ENCODE data around the gene PIAS4. TPM values are rescaled to one million over a fixed set of nuclear protein-coding genes. Genes with fewer than 3 reads are reported as not detected.
"Not testable (repeated sequence)": the region's sequence is repeated elsewhere in the genome, so short reads cannot be mapped to it uniquely, and the experiment has no call there.

The PIAS4 gene
- total and polyA plus RNA-seq, 8 donors: 6.6 to 93.6 (median 16.1) TPM

- Histone ChIP-seq H3K4me3 (peak overlapping the region; percentile 18 to 100 (median 50)), H3K27me3 (no peaks in the 10 kb centered on the region)
Measured at GRCh38 chr19:3987619-3988371, 19.7 kb upstream of the PIAS4 start.

GRCh38 chr19:3990815-3991117, 16.8 kb upstream of the PIAS4 start:
- H3K4me1 ChIP-seq: peaks cover 13 to 31% (median 25%) of the 10 kb centered on the region in 4 donors
- intact Hi-C loops (cut with DNase I; ENCODE audit: low total_unique reads): no loop called here
- DNase-seq: no peak
- H3K4me3 ChIP-seq: no peak overlapping the region
- H3K27me3 ChIP-seq: no peaks in the 10 kb centered on the region
- 79 to 82% (median 80%) methylated on average over 3 of the region's 3 CpGs for WGBS, 5 donors
- TF ChIP-seq CTCF (IDR thresholded peaks at IDR 0.05) (no peak), POLR2A (IDR thresholded peaks at IDR 0.05) (no peak), EP300 (IDR thresholded peaks at IDR 0.05) (no peak), POLR2AphosphoS5 (IDR thresholded peaks at IDR 0.05) (no peak)
- no peak overlapping the region for H3K27ac ChIP-seq
- no peaks in the 10 kb centered on the region for H3K9me3 ChIP-seq
- no peaks in the 10 kb centered on the region for H3K36me3 ChIP-seq

More at GRCh38 chr19:3987619-3988371, 19.7 kb upstream of the PIAS4 start:
- Histone ChIP-seq H3K9me3 (no peaks in the 10 kb centered on the region), H3K4me1 (peaks cover 34 to 51% (median 46%) of the 10 kb centered on the region in 4 donors), H3K36me3 (peaks cover 16 to 17% (median 16%) of the 10 kb centered on the region in 4 donors), H3K27ac (peak overlapping the region in 4 of 5 donors; percentile 45 to 99 (median 78))
- TF ChIP-seq POLR2AphosphoS5 (IDR thresholded peaks at IDR 0.05): peak in 2 of 3 donors; percentile 55 to 59
- peak in 5 of 7 experiments; percentile 65 to 95 (median 84) for TF ChIP-seq CTCF (IDR thresholded peaks at IDR 0.05)
- TF ChIP-seq EP300 (IDR thresholded peaks at IDR 0.05): no peak
- intact Hi-C loops (cut with DNase I; ENCODE audit: low total_unique reads): loop anchor here (10.0 kb wide), 1 partner anchor 197 kb away; the partner anchor contains the start of genes ANKRD24 and SIRT6
- peak; percentile 93 to 96 for DNase-seq
- WGBS, 5 donors: 8 to 10% (median 9%) methylated on average over 30 of the region's 30 CpGs

GRCh38 chr19:3995607-3996006, 11.9 kb upstream of the PIAS4 start:
- Histone ChIP-seq H3K4me3 (no peak overlapping the region), H3K27me3 (no peaks in the 10 kb centered on the region), H3K4me1 (peaks cover 0 to 5% (median 0%) of the 10 kb centered on the region in 4 donors), H3K27ac (no peak overlapping the region), H3K9me3 (no peaks in the 10 kb centered on the region), H3K36me3 (no peaks in the 10 kb centered on the region)
- no peak for DNase-seq
- TF ChIP-seq EP300 (IDR thresholded peaks at IDR 0.05): no peak
- TF ChIP-seq POLR2A (IDR thresholded peaks at IDR 0.05): no peak
- no peak for TF ChIP-seq CTCF (IDR thresholded peaks at IDR 0.05)
- no peak for TF ChIP-seq POLR2AphosphoS5 (IDR thresholded peaks at IDR 0.05)
- intact Hi-C loops (cut with DNase I; ENCODE audit: low total_unique reads): no loop called here
- WGBS, 5 donors: 67 to 80% (median 75%) methylated on average over 6 of the region's 6 CpGs

GRCh38 chr19:3998667-3999412, 8.7 kb upstream of the PIAS4 start:
- intact Hi-C loops (cut with DNase I; ENCODE audit: low total_unique reads); H3K27ac ChIP-seq; H3K4me3 ChIP-seq; H3K36me3 ChIP-seq; H3K9me3 ChIP-seq; H3K4me1 ChIP-seq; H3K27me3 ChIP-seq; DNase-seq: not testable (repeated sequence)
- 81 to 85% (median 82%) methylated on average over 25 to 29 of the region's 29 CpGs for WGBS, 5 donors

- DNase-seq, H3K27me3 ChIP-seq, H3K27ac ChIP-seq, H3K9me3 ChIP-seq, H3K4me1 ChIP-seq, H3K4me3 ChIP-seq, H3K36me3 ChIP-seq: not testable (repeated sequence)
- intact Hi-C loops (cut with DNase I; ENCODE audit: low total_unique reads): loop anchor here (10.0 kb wide), 1 partner anchor 54 kb away; no protein-coding TSS in a partner anchor
- 80 to 84% (median 83%) methylated on average over 5 of the region's 5 CpGs for WGBS, 5 donors
Measured at GRCh38 chr19:4000798-4001197, 6.7 kb upstream of the PIAS4 start.

GRCh38 chr19:4005436-4005835, 2.1 kb upstream of the PIAS4 start:
- WGBS, 5 donors: 94 to 96% (median 96%) methylated on average over 9 of the region's 9 CpGs

More at GRCh38 chr19:4005436-4005835, 2.1 kb upstream of the PIAS4 start:
- peaks cover 29 to 39% (median 36%) of the 10 kb centered on the region in 4 donors for H3K4me1 ChIP-seq
- DNase-seq, H3K4me3 ChIP-seq, H3K36me3 ChIP-seq, H3K27me3 ChIP-seq, H3K27ac ChIP-seq, H3K9me3 ChIP-seq: not testable (repeated sequence)
- intact Hi-C loops (cut with DNase I; ENCODE audit: low total_unique reads): loop anchor here (10.0 kb wide), 1 partner anchor 49 kb away; no protein-coding TSS in a partner anchor
